NCI-H1105 (cell line): ENCODE data around the gene RAB35.

Experiments used
- DNase-seq: peaks from one replicate; lab custom pipeline; 2025; lab: John Stamatoyannopoulos, UW

The RAB35 gene

DNA sequence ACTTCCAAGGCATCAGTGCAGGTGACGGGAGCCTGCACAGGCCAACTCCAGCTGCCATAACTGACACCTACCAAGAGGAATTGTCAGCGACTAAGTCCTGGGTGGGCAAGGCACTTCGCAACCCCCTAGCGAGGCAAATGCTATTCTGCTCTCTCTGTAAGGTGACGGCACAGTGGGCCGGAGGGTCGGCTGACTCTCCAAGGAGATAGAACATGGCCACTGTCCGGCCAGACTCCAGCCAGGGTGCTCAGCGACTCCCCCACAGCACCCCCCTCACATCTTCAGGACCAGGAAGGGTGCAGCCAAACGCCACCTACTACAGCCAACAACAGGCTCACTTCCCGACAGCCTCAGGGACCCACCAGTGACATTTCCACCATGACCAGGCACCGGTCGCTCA, 13.2 kb downstream of the RAB35 start:
- DNase-seq: no peak

DNA sequence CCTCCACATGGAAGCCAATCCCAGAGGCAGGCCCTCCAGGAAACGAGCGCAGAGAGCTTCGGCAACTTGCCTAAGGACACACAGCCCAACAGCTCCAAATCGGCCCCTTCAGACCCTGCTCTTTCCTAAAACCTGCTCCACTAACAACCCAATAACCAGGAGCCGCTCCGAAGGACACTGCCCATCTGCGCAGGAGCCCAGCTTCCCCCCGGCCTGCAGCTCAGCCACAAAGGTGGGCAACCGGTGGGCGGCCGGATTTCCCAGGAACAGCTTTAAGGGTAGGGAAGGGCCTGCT, 13.6 kb downstream of the RAB35 start:
- no peak for DNase-seq

- DNase-seq: no peak
Measured at GRCh38 chr12:120102189-120103043, 14.1 kb downstream of the RAB35 start.

- no peak for DNase-seq
Measured at GRCh38 chr12:120101617-120102016, 14.9 kb downstream of the RAB35 start.

DNA sequence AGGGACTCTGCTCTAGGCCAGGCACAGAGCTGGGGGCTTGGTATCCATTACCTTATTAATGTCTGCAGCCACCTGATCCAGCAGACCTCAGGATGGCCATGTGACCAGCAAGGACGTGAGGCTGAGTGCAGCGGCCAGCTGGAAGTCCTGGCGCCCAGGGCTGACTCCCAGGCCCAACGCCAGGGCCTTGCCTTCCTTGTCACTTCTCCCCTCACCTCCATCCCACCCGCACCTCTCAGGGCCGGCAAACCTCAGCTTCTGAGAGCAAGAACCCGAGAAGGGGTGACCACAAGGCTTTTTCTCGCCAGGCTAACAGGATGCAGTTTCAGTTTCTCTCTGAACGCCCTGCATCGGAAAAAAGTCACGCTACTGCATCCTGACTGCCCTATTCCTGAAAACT, 15.4 kb downstream of the RAB35 start:
- no peak for DNase-seq

GRCh38 chr12:120100630-120101029, 15.9 kb downstream of the RAB35 start:
- DNase-seq: peak; percentile 85

GRCh38 chr12:120099738-120100137, 16.8 kb downstream of the RAB35 start:
- DNase-seq: no peak

GRCh38 chr12:120098756-120099470, 17.6 kb downstream of the RAB35 start:
- DNase-seq: no peak

- DNase-seq: no peak
Measured at GRCh38 chr12:120096671-120097202, 19.8 kb downstream of the RAB35 start.

DNA sequence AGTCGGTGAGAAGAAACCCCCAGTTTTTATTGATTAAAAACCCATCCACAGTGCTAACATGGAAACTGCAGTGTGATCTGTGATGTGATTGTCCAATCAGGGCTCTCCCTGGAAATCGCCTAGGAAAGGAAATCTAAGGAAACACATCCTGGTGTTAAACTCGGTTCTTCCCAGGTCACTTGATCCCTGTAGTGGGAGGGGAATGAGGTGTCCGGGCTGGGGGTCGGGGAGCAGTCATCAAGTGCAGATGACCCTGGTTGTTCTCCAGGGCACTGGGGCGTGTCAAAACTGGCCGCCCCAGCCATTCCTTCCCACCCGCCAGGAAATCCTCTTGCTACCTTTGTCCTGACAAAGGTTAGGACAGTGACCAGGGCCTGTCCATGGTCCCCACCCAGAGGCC, 20.8 kb downstream of the RAB35 start:
- DNase-seq: no peak

DNA sequence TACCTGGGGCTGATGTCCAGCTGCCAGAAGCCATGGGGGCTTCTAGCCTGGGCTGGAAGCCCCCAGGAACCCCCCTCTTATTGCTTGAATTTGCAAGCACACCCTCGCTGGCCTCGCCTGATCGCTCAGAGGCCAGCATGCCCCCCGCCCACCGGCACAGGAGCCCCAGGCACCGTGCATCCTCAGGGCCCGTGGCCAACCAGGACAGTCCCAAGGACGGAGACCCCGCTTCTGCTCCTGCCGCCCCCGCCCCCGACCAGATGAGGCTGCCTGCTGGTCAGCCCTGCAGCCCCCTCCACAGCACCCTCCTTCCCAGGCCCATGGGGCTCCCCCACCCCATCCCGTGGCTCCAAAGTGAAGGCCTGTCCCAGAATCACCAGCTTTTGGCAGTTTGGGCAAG, 21.2 kb downstream of the RAB35 start:
- no peak for DNase-seq

GRCh38 chr12:120094485-120094884, 22.1 kb downstream of the RAB35 start:
- DNase-seq: no peak

DNA sequence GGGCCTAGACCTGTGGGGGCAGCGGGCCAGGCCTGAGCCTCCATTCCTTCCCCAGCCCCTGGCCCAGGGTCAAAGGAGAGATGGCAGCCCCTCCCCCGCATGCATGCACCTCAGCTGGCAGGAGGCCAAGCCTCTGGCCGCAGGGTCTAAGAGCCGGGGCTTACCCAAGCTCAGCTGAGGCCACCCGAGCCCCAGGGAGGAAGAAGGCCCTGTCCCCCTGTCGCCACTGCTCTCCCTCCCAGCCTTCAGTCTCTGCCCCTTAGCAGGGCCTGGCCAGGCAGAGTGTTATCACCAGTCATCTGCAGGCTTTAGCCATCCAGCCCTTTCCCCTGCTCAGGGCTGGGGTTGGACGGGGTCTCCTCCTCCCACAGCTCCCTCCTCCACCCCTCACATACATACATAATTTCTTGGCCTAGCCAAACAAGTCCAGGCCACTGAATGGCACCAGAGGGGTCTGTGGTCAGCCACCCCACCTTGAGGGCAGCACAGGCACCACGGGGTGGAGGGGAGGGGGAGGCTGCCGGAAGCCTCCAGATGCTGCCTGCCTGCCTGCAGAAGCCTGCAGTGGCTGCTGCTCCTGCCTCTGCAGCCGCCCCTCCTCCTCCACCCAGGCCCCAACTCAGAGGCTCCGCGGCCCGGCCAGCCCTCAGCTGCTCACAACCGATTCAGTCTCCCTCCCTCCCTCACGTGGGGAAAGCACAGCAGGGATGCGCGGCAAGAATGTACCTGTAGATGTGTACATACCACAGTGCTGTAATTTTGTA, 22.8 kb downstream of the RAB35 start:
- DNase-seq: peak; percentile 53

GRCh38 chr12:120093336-120093591, 23.3 kb downstream of the RAB35 start:
- DNase-seq: no peak

DNA sequence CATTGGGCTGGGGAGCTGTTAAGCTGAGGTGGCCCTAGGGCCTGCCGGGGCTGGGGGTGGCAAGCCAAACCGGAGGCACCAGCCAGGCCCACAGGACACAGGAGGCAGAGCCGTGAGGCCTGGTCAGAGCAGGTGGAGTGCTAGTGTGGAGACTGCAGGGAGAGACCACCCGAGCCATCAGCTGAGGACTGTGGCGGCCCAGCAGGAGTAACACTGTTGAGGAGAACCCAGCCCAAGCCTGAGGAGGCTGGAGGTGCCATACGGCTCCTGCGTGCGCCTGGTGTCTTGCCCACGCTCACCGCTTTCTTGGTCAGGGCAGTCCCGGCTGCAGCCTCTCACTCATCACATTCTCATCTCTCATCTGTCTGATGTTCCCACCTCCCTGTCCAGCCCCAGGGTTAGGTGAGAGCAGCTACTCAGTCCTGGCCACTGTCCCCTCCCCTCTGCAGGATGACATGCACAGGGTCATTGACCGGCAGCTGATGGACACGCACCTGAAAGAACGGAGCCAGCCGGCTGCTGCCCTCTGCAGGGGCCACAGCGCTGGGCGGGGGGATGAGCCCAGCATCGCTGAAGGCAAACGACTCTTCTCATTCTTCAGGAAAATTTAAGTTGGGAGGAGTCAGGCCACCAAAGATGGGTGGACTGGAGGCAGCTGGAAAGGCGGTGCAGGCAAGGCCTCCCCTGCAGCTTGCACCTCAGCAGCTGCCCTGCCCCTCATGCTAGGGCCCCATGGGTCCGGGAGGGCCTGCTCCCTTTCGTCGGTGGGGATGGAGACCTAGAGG, 23.8 kb downstream of the RAB35 start:
- DNase-seq: no peak

GRCh38 chr12:120091371-120092090, 25.0 kb downstream of the RAB35 start:
- DNase-seq: no peak

DNA sequence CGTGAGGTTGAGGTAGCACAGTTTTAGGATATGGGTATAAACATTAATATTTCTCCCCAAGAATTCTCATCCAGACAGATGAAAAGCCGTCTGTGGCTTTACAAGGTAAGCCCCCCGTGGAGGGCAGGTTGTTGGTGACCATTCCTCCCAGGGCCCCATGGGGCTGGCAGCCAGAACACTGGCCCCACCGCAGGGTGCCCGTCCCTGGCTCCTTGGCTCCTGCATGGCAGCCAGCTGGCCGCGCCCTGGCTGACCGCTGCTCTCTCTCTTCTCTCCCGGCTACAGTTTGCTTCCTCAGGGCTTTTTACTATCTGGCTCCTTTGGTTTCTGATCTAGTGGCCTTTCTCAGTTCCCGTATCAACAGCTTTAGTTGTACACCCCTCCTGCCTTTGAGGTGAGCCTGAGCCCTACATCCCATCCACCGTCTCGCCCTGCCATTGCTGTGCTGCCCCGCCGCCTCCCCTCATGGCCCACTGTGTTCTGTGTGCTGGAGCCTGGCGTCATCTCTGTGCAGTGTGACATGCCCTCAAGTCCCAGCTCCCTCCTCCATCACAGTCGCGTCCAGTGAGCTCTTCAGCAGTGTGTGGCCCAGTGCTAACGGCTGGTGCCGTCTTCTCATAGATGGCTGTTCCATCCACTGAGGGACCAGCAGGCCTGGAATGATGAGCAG, 25.8 kb downstream of the RAB35 start:
- no peak for DNase-seq

- no peak for DNase-seq
Measured at GRCh38 chr12:120090206-120090605, 26.3 kb downstream of the RAB35 start.

DNA sequence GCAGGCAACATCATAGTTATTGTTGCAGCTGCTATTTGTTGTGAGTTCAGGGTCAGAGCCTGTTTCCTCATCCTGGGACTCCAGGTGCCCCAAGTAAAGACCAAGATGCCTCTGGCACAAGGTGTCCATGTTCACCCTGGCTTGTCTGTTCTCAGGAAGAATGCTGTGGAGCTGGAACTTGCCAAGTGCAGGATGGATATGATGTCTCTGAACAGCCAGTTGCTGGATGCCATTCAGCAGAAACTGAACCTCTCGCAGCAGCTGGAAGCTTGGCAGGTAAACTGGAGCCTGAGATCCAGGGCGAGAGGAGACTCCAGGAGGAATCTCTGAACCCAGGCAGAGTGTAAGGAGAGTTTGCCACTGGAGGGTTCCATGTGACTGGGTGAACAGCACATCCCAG, 26.8 kb downstream of the RAB35 start:
- no peak for DNase-seq

GRCh38 chr12:120089105-120089504, 27.4 kb downstream of the RAB35 start:
- no peak for DNase-seq
